Activated CD4-positive, alpha-beta T cell treated with anti-CD3 and anti-CD28 coated beads, Interleukin-2, amount 10 ng/mL, durations not matched to agents 7 days and 5 days (primary cell): ENCODE measurements around the gene TEX51. TPM values are rescaled to one million over a fixed set of nuclear protein-coding genes. Genes with fewer than 3 reads are reported as not detected.

ENCODE experiments used
- CTCF ChIA-PET: fragments of 350-600 bp; sonication (Branson Sonifier 250); formaldehyde crosslinking; loops from one replicate; lab custom pipeline; 2021; ENCODE audit warnings: antibody characterized with exemption; lab: Charles Lee
- POLR2A ChIA-PET: fragments of 350-600 bp; sonication (Branson Sonifier 250); formaldehyde crosslinking; loops from one replicate; lab custom pipeline; 2021; ENCODE audit warnings: antibody characterized with exemption; lab: Charles Lee
- DNase-seq: peaks from one replicate; pipeline ENCODE4 v3.0.0-alpha.2; 2020
- H3K27ac Mint-ChIP-seq: one replicate; pipeline ENCODE4 v1.8.0; 2021; ENCODE audit warnings: mild to moderate bottlenecking, moderate library complexity, mixed read lengths
- H3K27me3 Mint-ChIP-seq: one replicate; pipeline ENCODE4 v1.8.0; 2021; ENCODE audit warnings: mixed read lengths
- H3K36me3 Mint-ChIP-seq: one replicate; pipeline ENCODE4 v1.8.0; 2021; ENCODE audit warnings: low read depth, mixed read lengths
- H3K4me1 Mint-ChIP-seq: one replicate; pipeline ENCODE4 v1.8.0; 2021; ENCODE audit warnings: mixed read lengths
- H3K4me3 Mint-ChIP-seq: one replicate; pipeline ENCODE4 v1.8.0; 2021; ENCODE audit warnings: mild to moderate bottlenecking, moderate library complexity, mixed read lengths
- H3K9me3 Mint-ChIP-seq: one replicate; pipeline ENCODE4 v1.8.0; 2021; ENCODE audit warnings: mixed read lengths
- total RNA-seq, 2 experiments: library from RNA; stranded (reverse); gene quantifications; one replicate each; pipeline ENCODE4 v1.2.3, GENCODE V29; 2021

Gene TEX51
- total RNA-seq, 2 experiments from 2014 or later, result not detected

- Mint-ChIP-seq H3K36me3 (no peaks in the 10 kb centered on the region), H3K9me3 (no peaks in the 10 kb centered on the region), H3K27ac (no peak overlapping the region), H3K4me1 (no peaks in the 10 kb centered on the region), H3K27me3 (no peaks in the 10 kb centered on the region), H3K4me3 (no peak overlapping the region)
- POLR2A ChIA-PET, result no interaction called here
- no peak for DNase-seq
- CTCF ChIA-PET, result no interaction called here
Measured at GRCh38 chr2:126901459-126901858, 2.8 kb downstream of the TEX51 start.

DNA sequence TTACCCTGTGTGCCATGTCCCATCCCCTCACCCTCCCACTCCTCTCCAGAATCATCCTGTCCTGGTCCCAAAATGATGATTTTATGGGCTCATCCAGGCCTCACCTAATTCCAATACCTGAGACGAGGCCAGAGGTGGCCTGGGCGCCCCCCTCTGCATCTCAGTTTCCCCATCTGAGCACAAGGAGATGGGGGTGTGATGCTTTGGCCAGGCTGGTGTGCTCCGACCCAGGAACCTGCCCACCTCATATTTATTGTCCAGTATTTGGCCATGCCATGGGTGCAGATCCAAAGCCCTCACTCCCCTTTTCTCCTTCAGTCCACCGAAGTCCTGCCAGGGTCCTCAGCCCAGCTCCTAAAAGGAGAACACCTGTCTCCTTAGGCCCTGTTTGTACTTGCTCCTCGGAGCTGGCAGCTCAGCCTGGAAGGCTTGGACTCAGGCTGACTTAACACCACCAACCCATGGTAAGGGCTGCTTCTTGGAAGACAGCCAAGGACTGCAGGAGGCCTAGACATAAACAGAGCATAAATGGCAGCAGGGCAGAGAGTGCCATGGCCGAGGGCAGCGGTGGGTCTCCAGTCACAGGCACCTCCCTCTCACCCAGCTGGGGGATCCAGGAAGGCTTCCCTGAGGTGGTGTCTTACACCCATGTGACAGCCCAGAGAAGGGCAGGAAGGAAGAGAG lies 3.6 kb downstream of the TEX51 start:
- Mint-ChIP-seq H3K9me3 (no peaks in the 10 kb centered on the region), H3K27ac (no peak overlapping the region), H3K4me1 (no peaks in the 10 kb centered on the region), H3K4me3 (no peak overlapping the region), H3K36me3 (no peaks in the 10 kb centered on the region), H3K27me3 (no peaks in the 10 kb centered on the region)
- DNase-seq, result no peak
- POLR2A ChIA-PET, result no interaction called here
- CTCF ChIA-PET, result no interaction called here

GRCh38 chr2:126902859-126903258 lies 4.2 kb downstream of the TEX51 start:
- Mint-ChIP-seq H3K36me3 (no peaks in the 10 kb centered on the region), H3K4me1 (no peaks in the 10 kb centered on the region), H3K9me3 (no peaks in the 10 kb centered on the region), H3K4me3 (no peak overlapping the region), H3K27me3 (no peaks in the 10 kb centered on the region), H3K27ac (no peak overlapping the region)
- DNase-seq, result no peak
- ChIA-PET CTCF (no interaction called here), POLR2A (no interaction called here)

DNA sequence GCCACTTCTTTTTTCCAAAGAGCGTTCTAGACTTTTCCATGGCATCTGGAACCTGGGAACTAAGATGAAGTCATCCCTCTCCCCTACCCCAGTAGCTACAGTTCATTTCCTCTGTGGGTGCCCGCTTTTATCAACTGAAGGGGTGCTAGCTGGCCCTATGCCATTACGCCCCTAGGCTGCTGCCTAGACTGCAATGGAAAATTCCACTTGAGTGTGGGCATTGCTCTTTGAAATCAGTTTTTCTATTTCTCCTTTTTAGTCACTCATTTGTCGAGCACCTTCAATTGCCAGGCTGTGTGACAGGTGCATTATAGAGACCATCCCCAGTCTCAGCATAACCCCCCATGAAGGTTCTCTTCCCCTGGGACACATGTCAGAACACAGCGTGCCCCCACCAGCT lies 7.3 kb downstream of the TEX51 start:
- Mint-ChIP-seq H3K9me3 (no peaks in the 10 kb centered on the region), H3K4me1 (no peaks in the 10 kb centered on the region), H3K4me3 (no peak overlapping the region), H3K27me3 (no peaks in the 10 kb centered on the region), H3K27ac (no peak overlapping the region), H3K36me3 (no peaks in the 10 kb centered on the region)
- ChIA-PET POLR2A (no interaction called here), CTCF (no interaction called here)
- no peak for DNase-seq

DNA sequence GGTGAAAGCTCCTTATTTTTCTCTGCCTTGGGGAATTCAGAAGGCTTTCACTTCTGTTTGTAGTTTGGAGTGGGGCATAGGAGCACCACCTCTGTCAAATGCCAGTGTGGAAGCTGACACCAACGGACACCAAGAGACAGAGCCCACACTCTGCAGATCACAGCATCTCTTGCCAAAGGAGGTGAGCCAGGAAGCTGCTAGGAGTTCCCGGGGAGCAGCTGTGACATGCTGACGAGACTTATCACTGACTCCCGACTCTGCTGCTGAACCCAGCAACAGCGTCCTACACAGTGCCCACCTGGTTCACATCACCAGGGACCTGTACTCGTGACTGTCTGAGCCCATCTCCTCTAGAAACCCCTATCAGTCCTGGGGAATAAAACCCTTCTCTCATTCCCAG lies 8.1 kb downstream of the TEX51 start:
- no peak overlapping the region for H3K27ac Mint-ChIP-seq
- POLR2A ChIA-PET, result no interaction called here

DNA sequence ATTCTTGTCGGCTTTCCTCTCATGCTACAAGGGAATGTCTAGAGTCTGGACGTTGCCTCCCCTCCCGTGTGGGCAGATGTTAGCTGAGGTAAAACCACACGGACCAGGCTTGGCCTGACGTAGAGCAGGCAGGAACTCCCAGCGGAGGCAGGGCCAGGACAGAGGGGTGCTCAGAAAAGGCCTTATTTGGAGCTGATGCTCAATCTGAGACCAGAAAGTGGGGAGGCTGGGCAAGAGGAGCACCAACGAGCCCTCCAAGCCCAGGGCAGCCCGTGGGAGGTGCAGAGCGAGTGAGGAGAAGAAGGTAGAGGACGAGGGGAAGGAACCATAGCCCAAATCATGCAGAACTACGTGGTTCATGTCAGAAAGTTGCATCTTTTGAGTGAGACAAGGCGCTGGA lies 9.0 kb downstream of the TEX51 start:
- Mint-ChIP-seq H3K4me1 (no peaks in the 10 kb centered on the region), H3K27me3 (no peaks in the 10 kb centered on the region), H3K36me3 (no peaks in the 10 kb centered on the region), H3K4me3 (no peak overlapping the region), H3K9me3 (no peaks in the 10 kb centered on the region), H3K27ac (no peak overlapping the region)
- no peak for DNase-seq
- ChIA-PET POLR2A (no interaction called here), CTCF (no interaction called here)

More for the DNA sequence above, 8.1 kb downstream of the TEX51 start:
- H3K36me3 Mint-ChIP-seq, result no peaks in the 10 kb centered on the region
- no peaks in the 10 kb centered on the region for H3K4me1 Mint-ChIP-seq
- H3K4me3 Mint-ChIP-seq, result no peak overlapping the region
- CTCF ChIA-PET, result no interaction called here
- H3K27me3 Mint-ChIP-seq, result no peaks in the 10 kb centered on the region
- no peak for DNase-seq
- no peaks in the 10 kb centered on the region for H3K9me3 Mint-ChIP-seq

DNA sequence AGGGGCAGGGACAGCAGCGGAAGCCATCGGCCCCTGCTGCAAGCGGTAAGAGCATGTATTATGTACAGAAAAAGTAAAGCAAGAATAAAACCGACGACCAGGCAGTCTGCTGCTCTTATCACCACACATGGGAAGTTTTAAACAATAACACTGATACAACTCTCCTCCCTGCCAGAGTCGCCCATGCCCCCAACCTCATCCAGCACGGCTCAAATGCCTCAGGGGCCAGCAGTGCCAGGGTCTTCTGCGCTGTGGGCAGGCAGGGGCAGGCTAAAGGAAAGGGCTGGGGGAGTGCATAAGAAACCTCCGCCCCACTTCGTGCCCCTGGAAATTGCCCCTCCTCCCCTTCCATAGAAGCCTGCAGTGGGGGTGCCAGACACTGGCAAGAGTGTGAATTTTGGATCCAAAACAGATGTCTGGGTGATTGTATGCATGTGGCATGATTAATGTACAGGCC lies 10.1 kb downstream of the TEX51 start:
- DNase-seq, result no peak
- Mint-ChIP-seq H3K27ac (no peak overlapping the region), H3K27me3 (no peaks in the 10 kb centered on the region), H3K9me3 (no peaks in the 10 kb centered on the region), H3K4me3 (no peak overlapping the region), H3K4me1 (no peaks in the 10 kb centered on the region), H3K36me3 (no peaks in the 10 kb centered on the region)
- CTCF ChIA-PET, result no interaction called here
- POLR2A ChIA-PET, result no interaction called here

DNA sequence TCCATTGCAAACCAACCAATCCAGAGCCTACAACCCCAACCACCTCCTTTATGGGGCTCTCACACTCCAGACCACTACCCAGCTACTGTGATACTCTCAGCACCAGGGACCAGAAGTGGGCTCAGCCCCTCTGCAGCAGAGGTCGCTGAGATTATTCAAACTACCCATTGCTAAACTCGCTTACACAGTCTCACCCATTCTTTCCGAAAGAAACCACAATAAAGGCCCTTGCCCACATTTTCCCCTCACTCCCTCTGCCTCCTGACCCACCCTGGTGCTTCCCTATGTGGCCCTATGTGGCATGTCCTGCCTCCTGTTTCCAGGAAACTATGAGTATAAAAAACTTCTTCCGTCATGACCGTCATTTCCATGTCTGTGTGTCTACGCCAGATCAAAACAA lies 10.7 kb downstream of the TEX51 start:
- no peaks in the 10 kb centered on the region for H3K9me3 Mint-ChIP-seq
- H3K27ac Mint-ChIP-seq, result no peak overlapping the region
- POLR2A ChIA-PET, result no interaction called here
- no peaks in the 10 kb centered on the region for H3K4me1 Mint-ChIP-seq
- no peaks in the 10 kb centered on the region for H3K36me3 Mint-ChIP-seq
- no peak overlapping the region for H3K4me3 Mint-ChIP-seq
- H3K27me3 Mint-ChIP-seq, result no peaks in the 10 kb centered on the region
- CTCF ChIA-PET, result no interaction called here
- DNase-seq, result no peak

DNA sequence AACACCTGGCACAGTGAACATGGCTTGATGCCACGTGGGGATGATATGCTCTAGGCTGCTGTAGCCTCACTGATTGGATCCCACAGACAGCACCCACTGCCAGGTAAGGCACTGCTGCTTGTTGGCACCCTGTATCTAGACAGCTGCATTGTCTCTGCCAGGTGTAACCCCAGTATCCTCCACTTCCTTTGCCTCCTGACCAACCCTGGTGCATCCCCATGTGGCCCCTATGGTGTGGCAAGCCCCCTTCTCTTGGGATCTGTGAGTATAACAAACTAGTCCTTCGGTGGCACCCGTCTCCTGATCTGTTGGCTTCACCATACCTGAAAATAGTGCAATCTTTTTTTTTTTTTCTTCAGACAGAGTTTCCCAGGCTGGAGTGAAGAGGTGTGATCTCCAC lies 11.1 kb downstream of the TEX51 start:
- POLR2A ChIA-PET, result no interaction called here
- CTCF ChIA-PET, result no interaction called here
- Mint-ChIP-seq H3K27me3 (no peaks in the 10 kb centered on the region), H3K36me3 (no peaks in the 10 kb centered on the region), H3K27ac (no peak overlapping the region), H3K9me3 (no peaks in the 10 kb centered on the region), H3K4me3 (no peak overlapping the region), H3K4me1 (no peaks in the 10 kb centered on the region)
- no peak for DNase-seq

- no peaks in the 10 kb centered on the region for H3K27me3 Mint-ChIP-seq
- ChIA-PET CTCF (no interaction called here), POLR2A (interaction anchor here (0.6 kb wide), 1 partner anchor 9 kb away, joined by 4 read pairs; no protein-coding TSS in a partner anchor)
- DNase-seq, result no peak
- H3K4me1 Mint-ChIP-seq, result no peaks in the 10 kb centered on the region
- no peaks in the 10 kb centered on the region for H3K36me3 Mint-ChIP-seq
- no peak overlapping the region for H3K27ac Mint-ChIP-seq
- no peak overlapping the region for H3K4me3 Mint-ChIP-seq
- no peaks in the 10 kb centered on the region for H3K9me3 Mint-ChIP-seq
Measured at GRCh38 chr2:126910637-126911036, 11.9 kb downstream of the TEX51 start.

DNA sequence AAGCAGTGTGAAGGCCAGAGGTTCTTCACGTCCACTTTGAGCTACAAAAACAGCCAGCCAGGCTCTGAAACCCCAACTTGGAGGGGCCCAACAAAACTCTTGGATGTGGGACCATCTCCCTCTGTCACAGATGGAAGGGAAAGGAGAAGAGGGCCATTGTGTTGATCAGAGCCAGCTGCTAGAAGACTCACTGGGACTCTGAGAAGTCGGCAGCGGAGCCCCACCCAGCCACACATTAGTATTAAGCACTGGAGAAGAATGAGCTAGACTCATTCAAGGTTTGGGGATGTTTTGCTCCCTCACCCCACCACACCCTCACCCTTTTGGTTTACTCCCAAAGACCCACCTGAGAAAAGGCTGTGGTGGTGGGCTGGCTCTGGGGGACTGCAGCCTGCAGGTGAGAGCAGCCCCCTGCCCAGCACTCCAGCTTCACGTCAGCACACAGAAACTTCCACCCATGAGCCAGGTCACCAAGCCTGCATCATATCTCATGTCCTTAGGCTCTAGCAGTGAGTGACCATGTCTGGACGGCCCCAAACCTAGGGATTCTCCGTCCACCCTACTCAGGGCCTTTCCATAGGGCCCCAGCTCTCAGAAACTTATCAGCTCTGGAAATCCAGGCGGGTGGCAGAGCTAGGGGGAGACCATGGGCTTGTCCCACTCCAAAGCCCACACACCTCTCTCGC lies 12.6 kb downstream of the TEX51 start:
- H3K9me3 Mint-ChIP-seq, result no peaks in the 10 kb centered on the region

GRCh38 chr2:126912201-126912600 lies 13.5 kb downstream of the TEX51 start:
- Mint-ChIP-seq H3K9me3 (no peaks in the 10 kb centered on the region), H3K36me3 (no peaks in the 10 kb centered on the region), H3K27ac (no peak overlapping the region), H3K27me3 (no peaks in the 10 kb centered on the region), H3K4me1 (no peaks in the 10 kb centered on the region), H3K4me3 (no peak overlapping the region)
- DNase-seq, result no peak
- ChIA-PET CTCF (no interaction called here), POLR2A (no interaction called here)

More for the DNA sequence above, 12.6 kb downstream of the TEX51 start:
- ChIA-PET CTCF (no interaction called here), POLR2A (no interaction called here)
- H3K27ac Mint-ChIP-seq, result no peak overlapping the region
- H3K27me3 Mint-ChIP-seq, result no peaks in the 10 kb centered on the region
- no peak for DNase-seq
- H3K4me1 Mint-ChIP-seq, result no peaks in the 10 kb centered on the region
- H3K4me3 Mint-ChIP-seq, result no peak overlapping the region
- no peaks in the 10 kb centered on the region for H3K36me3 Mint-ChIP-seq

DNA sequence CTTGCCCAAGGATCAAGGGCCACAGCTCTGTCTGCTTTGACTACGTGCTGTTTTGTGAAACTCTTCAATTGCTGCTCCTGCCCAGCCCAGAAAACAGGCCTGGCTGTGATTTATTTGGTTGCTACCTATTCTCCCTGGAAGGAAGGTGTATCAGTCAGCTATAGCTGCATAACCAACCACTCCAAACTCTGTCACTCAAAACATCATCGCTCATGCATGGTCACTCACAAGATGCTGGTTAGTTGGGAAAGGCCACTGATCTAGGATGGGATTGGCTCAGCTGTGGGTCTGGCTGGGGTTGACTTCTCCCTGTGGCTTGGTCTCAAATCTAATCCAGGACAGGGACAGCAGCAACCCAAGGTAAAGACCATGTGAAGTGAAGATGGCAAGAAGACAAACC lies 14.6 kb downstream of the TEX51 start:
- Mint-ChIP-seq H3K36me3 (no peaks in the 10 kb centered on the region), H3K9me3 (no peaks in the 10 kb centered on the region), H3K27me3 (no peaks in the 10 kb centered on the region), H3K27ac (no peak overlapping the region), H3K4me3 (no peak overlapping the region), H3K4me1 (no peaks in the 10 kb centered on the region)
- no peak for DNase-seq
- ChIA-PET POLR2A (no interaction called here), CTCF (no interaction called here)
